WERI-Rb-1 (cell line): ENCODE results near the gene CXADR.
"Not testable (repeated sequence)": the region's sequence is repeated elsewhere in the genome, so short reads cannot be mapped to it uniquely, and the experiment has no call there.

Source experiments
- DNase-seq: peaks from one replicate; pipeline ENCODE4 v3.0.0-alpha.2; 2020
- H3K27ac ChIP-seq: fragments of 250-450 bp; sonication (Bioruptor Pico); 2 replicates; pipeline ENCODE4 v1.5.1; 2020; ENCODE audit warnings: mild to moderate bottlenecking, moderate library complexity
- H3K27me3 ChIP-seq: fragments of 250-450 bp; sonication (Bioruptor Pico); 2 replicates; pipeline ENCODE4 v1.5.1; 2021; ENCODE audit warnings: mild to moderate bottlenecking, low read depth, moderate library complexity; ENCODE audit not compliant: insufficient read depth, severe bottlenecking
- H3K36me3 ChIP-seq: fragments of 250-450 bp; sonication (Bioruptor Pico); 2 replicates; pipeline ENCODE4 v1.5.1; 2020; ENCODE audit warnings: mild to moderate bottlenecking, moderate library complexity
- H3K4me3 ChIP-seq: 2 replicates; pipeline ENCODE4 v1.5.1; 2011; ENCODE audit warnings: low read depth, mild to moderate bottlenecking, control low read depth, low read length
- H3K9me3 ChIP-seq: fragments of 250-450 bp; sonication (Bioruptor Pico); 2 replicates; pipeline ENCODE4 v1.5.1; 2021; ENCODE audit warnings: mild to moderate bottlenecking, moderate library complexity; ENCODE audit not compliant: severe bottlenecking
- CTCF ChIP-seq: IDR thresholded peaks from 2 replicates; pipeline ENCODE4 v1.5.1; 2011; ENCODE audit warnings: low read depth, mild to moderate bottlenecking, control low read depth, inconsistent platforms, low read length

Gene CXADR

GRCh38 chr21:17469727-17470126 is 43.1 kb upstream of the CXADR start:
- Histone ChIP-seq H3K4me3 (no peak overlapping the region), H3K9me3 (peaks cover 3% of the 10 kb centered on the region), H3K27me3 (no peaks in the 10 kb centered on the region), H3K27ac (no peak overlapping the region), H3K36me3 (no peaks in the 10 kb centered on the region)
- DNase-seq = no peak
- no peak for TF ChIP-seq CTCF

- no peak overlapping the region for H3K27ac ChIP-seq
- peaks cover 3% of the 10 kb centered on the region for H3K9me3 ChIP-seq
- no peak for TF ChIP-seq CTCF
- H3K4me3 ChIP-seq = no peak overlapping the region
- no peaks in the 10 kb centered on the region for H3K36me3 ChIP-seq
- DNase-seq = no peak
- no peaks in the 10 kb centered on the region for H3K27me3 ChIP-seq
Measured at GRCh38 chr21:17472182-17472581, 40.7 kb upstream of the CXADR start.

- H3K9me3 ChIP-seq = peaks cover 3% of the 10 kb centered on the region
- no peak overlapping the region for H3K27ac ChIP-seq
- DNase-seq = no peak
- H3K27me3 ChIP-seq = no peaks in the 10 kb centered on the region
- no peak for TF ChIP-seq CTCF
- no peaks in the 10 kb centered on the region for H3K36me3 ChIP-seq
- H3K4me3 ChIP-seq = no peak overlapping the region
Measured at GRCh38 chr21:17472592-17473271, 40.1 kb upstream of the CXADR start.

- no peak for TF ChIP-seq CTCF
- Histone ChIP-seq H3K9me3 (peaks cover 3% of the 10 kb centered on the region), H3K4me3 (no peak overlapping the region), H3K27me3 (no peaks in the 10 kb centered on the region), H3K27ac (no peak overlapping the region), H3K36me3 (no peaks in the 10 kb centered on the region)
- DNase-seq = no peak
Measured at GRCh38 chr21:17476006-17476405, 36.8 kb upstream of the CXADR start.

DNA sequence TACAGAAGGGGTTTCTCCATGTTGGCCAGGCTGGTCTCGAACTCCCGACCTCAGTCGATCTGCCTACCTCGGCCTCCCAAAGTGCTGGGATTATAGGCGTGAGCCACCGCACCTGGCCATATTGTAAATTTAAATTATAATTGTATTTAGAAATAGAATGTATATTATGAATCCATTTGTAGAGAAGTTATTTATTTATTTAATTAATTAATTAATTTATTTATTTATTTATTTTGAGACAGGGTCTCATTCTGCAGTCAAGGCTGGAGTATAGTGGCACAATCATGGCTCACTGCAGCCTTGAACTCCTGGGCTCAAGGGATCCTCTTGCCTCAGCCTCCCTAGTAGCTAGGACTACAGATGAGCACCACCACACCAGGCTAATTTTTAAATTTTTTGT is 34.7 kb upstream of the CXADR start:
- not testable (repeated sequence) for H3K9me3 ChIP-seq, DNase-seq, H3K36me3 ChIP-seq, H3K27me3 ChIP-seq, H3K4me3 ChIP-seq, H3K27ac ChIP-seq

GRCh38 chr21:17479606-17480005 is 33.2 kb upstream of the CXADR start:
- Histone ChIP-seq H3K36me3 (no peaks in the 10 kb centered on the region), H3K4me3 (no peak overlapping the region), H3K27me3 (no peaks in the 10 kb centered on the region), H3K9me3 (no peaks in the 10 kb centered on the region), H3K27ac (no peak overlapping the region)
- no peak for TF ChIP-seq CTCF
- DNase-seq = no peak
